Upper lobe of left lung (tissue), 6 donors: ENCODE results near the gene NOL3. TPM values are rescaled to one million over a fixed set of nuclear protein-coding genes. Genes with fewer than 3 reads are reported as not detected.

Experiments used
- ATAC-seq, 2 donors: fragments of 200-7000 bp; cut with Tn5 transposase; one replicate each; pipeline ENCODE4 v1.9.1; 2022; ENCODE audit warnings: mild to moderate bottlenecking in 2 of 2, moderate library complexity in 2 of 2; ENCODE audit not compliant: low FRiP score in 2 of 2
- DNase-seq, 2 donors: peaks; one replicate each; pipeline ENCODE4 v3.0.0-alpha.2; 2019 to 2020
- H3K27ac ChIP-seq, 4 donors: fragments of 200-600 bp; sonication (generic); one replicate each; pipeline ENCODE4 v1.5.1; 2016 to 2019
- H3K27me3 ChIP-seq, 4 donors: fragments of 200-600 bp; sonication (generic); one replicate each; pipeline ENCODE4 v1.5.1; 2017 to 2019
- H3K36me3 ChIP-seq, 4 donors: fragments of 200-600 bp; sonication (generic); one replicate each; pipeline ENCODE4 v1.5.1; 2016 to 2019
- H3K4me1 ChIP-seq, 4 donors: fragments of 200-600 bp; sonication (generic); one replicate each; pipeline ENCODE4 v1.5.1; 2018 to 2019
- H3K4me3 ChIP-seq, 4 donors: fragments of 200-600 bp; sonication (generic); one replicate each; pipeline ENCODE4 v1.5.1; 2017 to 2019; ENCODE audit warnings: mild to moderate bottlenecking in 2 of 4, moderate library complexity in 1 of 4
- H3K9me3 ChIP-seq, 4 donors: fragments of 200-600 bp; sonication (generic); one replicate each; pipeline ENCODE4 v1.5.1; 2018 to 2019
- CTCF ChIP-seq, 6 experiments: fragments of 450-650 bp in 4 of 6; fragments of 200-600 bp in 2 of 6; sonication (generic) in 2 of 6; IDR thresholded peaks; one replicate each; pipeline ENCODE4 v1.5.1; 2016 to 2019; ENCODE audit warnings: antibody characterized with exemption in 6 of 6
- EP300 ChIP-seq, 4 donors: sonication (generic); formaldehyde crosslinking; IDR thresholded peaks; one replicate each; pipeline ENCODE4 v1.5.1; 2017; ENCODE audit warnings: antibody characterized with exemption in 4 of 4, control low read depth in 2 of 4
- POLR2A ChIP-seq, 4 donors: fragments of 450-650 bp; IDR thresholded peaks; one replicate each; pipeline ENCODE4 v1.5.1; 2016 to 2017; ENCODE audit warnings: antibody characterized with exemption in 4 of 4, mild to moderate bottlenecking in 2 of 4
- POLR2AphosphoS5 ChIP-seq, 2 donors: sonication (generic); formaldehyde crosslinking; IDR thresholded peaks; one replicate each; pipeline ENCODE4 v1.5.1; 2017; ENCODE audit warnings: antibody characterized with exemption in 2 of 2
- WGBS, 2 donors: methylation state at CpG; one replicate each; pipeline ENCODE4 v1.1.5; 2017 to 2018; 5-methylcytosine and 5-hydroxymethylcytosine counted together
- total RNA-seq, 6 donors: library from RNA; depleted of rRNA in 4 of 6; stranded (reverse); fragments of >200 nt in 4 of 6; gene quantifications; one replicate each; pipeline versions ENCODE4 v1.1.0 to v1.2.1, GENCODE V29; 2016 to 2021
- donor health status: DM: no; HTN: no; CAD: no; lungs with moderate emphysema.
- donor health status: DM: no; HTN: yes; CAD: no; lungs with severe emphysema.

Gene NOL3
- total RNA-seq, 6 donors from 2014 or later = 36.5 to 135 (median 58.0) TPM

- no peak for ATAC-seq
- no peaks in the 10 kb centered on the region for H3K27me3 ChIP-seq
- peaks cover 17 to 84% (median 70%) of the 10 kb centered on the region in 4 donors for H3K36me3 ChIP-seq
- peak in 1 of 2 donors; percentile 73 for DNase-seq
- WGBS, 2 donors = 93 to 95% methylated on average over 11 to 35 of the region's 40 CpGs
- H3K27ac ChIP-seq = no peak overlapping the region
- no peaks in the 10 kb centered on the region for H3K9me3 ChIP-seq
- peaks cover 12 to 32% (median 15%) of the 10 kb centered on the region in 4 donors for H3K4me1 ChIP-seq
- no peak for TF ChIP-seq POLR2AphosphoS5 (IDR thresholded peaks at IDR 0.05)
- TF ChIP-seq EP300 (IDR thresholded peaks at IDR 0.05) = no peak
- no peak for TF ChIP-seq POLR2A (IDR thresholded peaks at IDR 0.05)
- no peak for TF ChIP-seq CTCF (IDR thresholded peaks at IDR 0.05)
- H3K4me3 ChIP-seq = no peak overlapping the region
Measured at GRCh38 chr16:67201411-67202345, 31.3 kb downstream of the NOL3 start.

GRCh38 chr16:67202426-67202825, 32.1 kb downstream of the NOL3 start:
- ATAC-seq = no peak
- 94 to 100% methylated on average over 5 to 12 of the region's 12 CpGs for WGBS, 2 donors
- H3K36me3 ChIP-seq = peaks cover 17 to 79% (median 62%) of the 10 kb centered on the region in 4 donors

GRCh38 chr16:67202956-67203493, 32.7 kb downstream of the NOL3 start:
- DNase-seq (peak in 1 of 2 donors; percentile 69), ATAC-seq (no peak)
- Histone ChIP-seq H3K4me1 (peaks cover 11 to 26% (median 18%) of the 10 kb centered on the region in 4 donors), H3K4me3 (no peak overlapping the region), H3K27me3 (no peaks in the 10 kb centered on the region), H3K9me3 (no peaks in the 10 kb centered on the region), H3K27ac (no peak overlapping the region), H3K36me3 (peaks cover 17 to 77% (median 56%) of the 10 kb centered on the region in 4 donors)
- 89 to 93% methylated on average over 14 to 21 of the region's 23 CpGs for WGBS, 2 donors
- no peak for TF ChIP-seq POLR2A (IDR thresholded peaks at IDR 0.05)
- TF ChIP-seq CTCF (IDR thresholded peaks at IDR 0.05) = no peak
- TF ChIP-seq EP300 (IDR thresholded peaks at IDR 0.05) = no peak
- TF ChIP-seq POLR2AphosphoS5 (IDR thresholded peaks at IDR 0.05) = no peak

More at GRCh38 chr16:67202426-67202825, 32.1 kb downstream of the NOL3 start:
- H3K27me3 ChIP-seq = no peaks in the 10 kb centered on the region
- H3K9me3 ChIP-seq = no peaks in the 10 kb centered on the region
- H3K4me3 ChIP-seq = no peak overlapping the region
- no peak overlapping the region for H3K27ac ChIP-seq
- DNase-seq = no peak
- H3K4me1 ChIP-seq = peaks cover 15 to 32% (median 19%) of the 10 kb centered on the region in 4 donors
- TF ChIP-seq CTCF (IDR thresholded peaks at IDR 0.05) (no peak), POLR2AphosphoS5 (IDR thresholded peaks at IDR 0.05) (no peak), POLR2A (IDR thresholded peaks at IDR 0.05) (no peak), EP300 (IDR thresholded peaks at IDR 0.05) (no peak)

- no peak overlapping the region for H3K4me3 ChIP-seq
- no peak overlapping the region for H3K27ac ChIP-seq
- TF ChIP-seq POLR2AphosphoS5 (IDR thresholded peaks at IDR 0.05) (no peak), EP300 (IDR thresholded peaks at IDR 0.05) (no peak), POLR2A (IDR thresholded peaks at IDR 0.05) (no peak), CTCF (IDR thresholded peaks at IDR 0.05) (no peak)
- no peak for DNase-seq
- peaks cover 17 to 69% (median 48%) of the 10 kb centered on the region in 4 donors for H3K36me3 ChIP-seq
- no peak for ATAC-seq
- peaks cover 3 to 16% (median 9%) of the 10 kb centered on the region in 4 donors for H3K4me1 ChIP-seq
- 57% methylated on average over 1 of the region's 4 CpGs; no CpG with 5 or more reads in 1 of the 2 donors for WGBS, 2 donors
- no peaks in the 10 kb centered on the region for H3K27me3 ChIP-seq
- no peaks in the 10 kb centered on the region for H3K9me3 ChIP-seq
Measured at GRCh38 chr16:67204076-67204475, 33.7 kb downstream of the NOL3 start.
